GM15510 (cell line): Measurements from ENCODE around the gene NCOA3.

Source experiments
- POLR2A ChIP-seq: IDR thresholded peaks from 3 replicates; pipeline ENCODE4 v1.6.1; 2011; ENCODE audit warnings: borderline replicate concordance; ENCODE audit not compliant: insufficient read length; ENCODE audit errors: extremely low read depth

NCOA3 gene

GRCh38 chr20:47652794-47653193 is 151.1 kb downstream of the NCOA3 start:
- no peak for TF ChIP-seq POLR2A

- no peak for TF ChIP-seq POLR2A
Measured at GRCh38 chr20:47653869-47654268, 152.2 kb downstream of the NCOA3 start.

GRCh38 chr20:47654370-47654769 is 152.7 kb downstream of the NCOA3 start:
- no peak for TF ChIP-seq POLR2A

GRCh38 chr20:47655635-47656034 is 153.9 kb downstream of the NCOA3 start:
- TF ChIP-seq POLR2A, result no peak

- no peak for TF ChIP-seq POLR2A
Measured at GRCh38 chr20:47656318-47656717, 154.6 kb downstream of the NCOA3 start.

GRCh38 chr20:47659904-47660601 is 158.4 kb downstream of the NCOA3 start:
- TF ChIP-seq POLR2A, result no peak

GRCh38 chr20:47660602-47660905 is 158.9 kb downstream of the NCOA3 start:
- no peak for TF ChIP-seq POLR2A

GRCh38 chr20:47660983-47661700 is 159.5 kb downstream of the NCOA3 start:
- TF ChIP-seq POLR2A, result no peak

- TF ChIP-seq POLR2A, result no peak
Measured at GRCh38 chr20:47661714-47662113, 160.0 kb downstream of the NCOA3 start.

- no peak for TF ChIP-seq POLR2A
Measured at GRCh38 chr20:47662483-47663353, 161.0 kb downstream of the NCOA3 start.

GRCh38 chr20:47663354-47664067 is 161.8 kb downstream of the NCOA3 start:
- TF ChIP-seq POLR2A, result peak; percentile 24

- TF ChIP-seq POLR2A, result peak; percentile 13
Measured at GRCh38 chr20:47664068-47664437, 162.4 kb downstream of the NCOA3 start.

- TF ChIP-seq POLR2A, result no peak
Measured at GRCh38 chr20:47664744-47665143, 163.1 kb downstream of the NCOA3 start.

- no peak for TF ChIP-seq POLR2A
Measured at GRCh38 chr20:47665221-47665991, 163.7 kb downstream of the NCOA3 start.
